OCI-LY1 (cell line): Measurements from ENCODE around the gene SMYD2.

Source experiments
- H2AFZ ChIP-seq: fragments of 200-600 bp; sonication (generic), shearing (Covaris generic); 2 replicates; pipeline ENCODE4 v1.6.0; 2014; ENCODE audit warnings: antibody characterized with exemption, mild to moderate bottlenecking, low read length
- H3F3A ChIP-seq: fragments of 200-600 bp; sonication (generic), shearing (Covaris generic); 2 replicates; pipeline ENCODE4 v1.6.0; 2014; ENCODE audit warnings: mild to moderate bottlenecking, antibody characterized with exemption, low read length, moderate library complexity; ENCODE audit not compliant: insufficient read depth
- H3K27ac ChIP-seq: fragments of 200-600 bp; sonication (generic); 2 replicates; pipeline ENCODE4 v1.5.1; 2014; ENCODE audit warnings: low read length, mixed run types, mild to moderate bottlenecking, low read depth; ENCODE audit not compliant: poor library complexity, severe bottlenecking
- H3K27me3 ChIP-seq: fragments of 200-600 bp; sonication (generic); 2 replicates; pipeline ENCODE4 v1.6.0; 2014; ENCODE audit warnings: antibody characterized with exemption, mild to moderate bottlenecking, low read length, moderate library complexity; ENCODE audit not compliant: insufficient read depth
- H3K36me3 ChIP-seq: fragments of 200-600 bp; sonication (generic); 2 replicates; pipeline ENCODE4 v1.6.1; 2014; ENCODE audit warnings: mild to moderate bottlenecking, antibody characterized with exemption, low read length, moderate library complexity, mixed read lengths; ENCODE audit not compliant: insufficient read depth
- H3K4me1 ChIP-seq: fragments of 200-600 bp; sonication (generic); 2 replicates; pipeline ENCODE4 v1.5.1; 2014; ENCODE audit warnings: mild to moderate bottlenecking, low read length, moderate library complexity; ENCODE audit not compliant: insufficient read depth, severe bottlenecking
- H3K4me2 ChIP-seq: fragments of 200-600 bp; sonication (generic), shearing (Covaris generic); 2 replicates; pipeline ENCODE4 v1.6.1; 2014; ENCODE audit warnings: low read length
- H3K4me3 ChIP-seq: fragments of 200-600 bp; sonication (generic); 2 replicates; pipeline ENCODE4 v1.5.1; 2014; ENCODE audit warnings: low read length, low read depth, mild to moderate bottlenecking, mixed read lengths; ENCODE audit not compliant: poor library complexity, severe bottlenecking
- H3K79me2 ChIP-seq: fragments of 200-600 bp; shearing (Covaris generic); 2 replicates; pipeline ENCODE4 v1.6.1; 2016; ENCODE audit warnings: mixed run types, low read length, mixed read lengths; ENCODE audit not compliant: insufficient read depth
- H3K9ac ChIP-seq: fragments of 200-600 bp; sonication (generic), shearing (Covaris generic); 2 replicates; pipeline ENCODE4 v1.6.1; 2014; ENCODE audit warnings: mild to moderate bottlenecking, low read length, mixed read lengths
- H3K9me2 ChIP-seq: fragments of 200-600 bp; sonication (generic), shearing (Covaris generic); 2 replicates; pipeline ENCODE4 v1.6.1; 2014; ENCODE audit warnings: low read depth, mild to moderate bottlenecking, low read length, mixed read lengths
- H3K9me3 ChIP-seq: fragments of 200-600 bp; shearing (Covaris generic); 2 replicates; pipeline ENCODE4 v1.6.1; 2014; ENCODE audit warnings: low read length, mixed read lengths
- H4K20me1 ChIP-seq: fragments of 200-600 bp; sonication (generic), shearing (Covaris generic); 2 replicates; pipeline ENCODE4 v1.6.0; 2016; ENCODE audit warnings: mild to moderate bottlenecking, low read length; ENCODE audit not compliant: insufficient read depth
- EZH2 ChIP-seq: fragments of 200-600 bp; sonication (generic), shearing (Covaris generic); IDR thresholded peaks from 2 replicates; pipeline ENCODE4 v1.8.0; 2017; ENCODE audit warnings: borderline replicate concordance, mixed run types, mild to moderate bottlenecking, antibody characterized with exemption, low read length, moderate library complexity, mixed read lengths
- TF ChIP-seq, protein P1 (sequence below): fragments of 200-600 bp; sonication (generic), shearing (Covaris generic); IDR thresholded peaks from 2 replicates; pipeline ENCODE4 v1.5.1; 2017; ENCODE audit warnings: mild to moderate bottlenecking, antibody characterized with exemption, low read length, moderate library complexity, mixed read lengths

SMYD2 gene

DNA sequence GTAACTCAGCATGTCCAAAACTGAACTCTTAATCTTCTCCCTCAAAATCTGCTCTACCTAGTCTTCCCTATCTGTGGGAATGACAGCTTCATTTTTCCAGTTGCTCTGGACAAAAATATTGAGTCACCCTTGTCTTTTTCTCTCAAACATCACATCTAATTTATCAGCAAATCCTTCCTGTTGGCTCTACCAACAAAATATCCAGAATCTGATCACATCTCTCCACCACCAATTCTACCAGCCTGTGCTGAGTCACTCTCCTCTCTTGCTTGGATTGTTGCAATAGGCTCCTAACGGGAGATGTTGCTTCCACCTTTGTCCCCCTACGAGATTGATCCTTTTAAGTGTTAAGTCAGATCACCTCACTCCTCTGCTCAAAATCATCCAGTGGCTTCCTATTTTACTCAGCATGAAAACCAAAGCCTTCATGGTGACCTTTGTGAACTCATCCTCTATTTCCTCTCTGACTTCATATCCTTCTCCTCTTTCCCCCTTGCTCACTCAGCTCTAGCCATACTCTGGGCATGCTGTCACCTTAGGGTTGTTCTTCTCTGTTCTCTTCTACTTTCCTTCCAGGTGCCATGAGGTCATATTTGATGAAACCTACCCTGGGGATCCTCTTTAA, 21.5 kb upstream of the SMYD2 start:
- Histone ChIP-seq H3K9me3 (no peaks in the 10 kb centered on the region), H3K9ac (no peak overlapping the region), H2AFZ (no peak overlapping the region), H3K27ac (no peak overlapping the region), H3F3A (no peaks in the 10 kb centered on the region), H3K9me2 (no peaks in the 10 kb centered on the region), H3K4me2 (no peak overlapping the region), H3K4me1 (no peaks in the 10 kb centered on the region), H3K79me2 (no peaks in the 10 kb centered on the region), H3K36me3 (no peaks in the 10 kb centered on the region), H3K4me3 (no peak overlapping the region), H4K20me1 (no peaks in the 10 kb centered on the region), H3K27me3 (peaks cover 6% of the 10 kb centered on the region; the same call in 1 of the 2 replicates)
- TF ChIP-seq, protein P1, sequence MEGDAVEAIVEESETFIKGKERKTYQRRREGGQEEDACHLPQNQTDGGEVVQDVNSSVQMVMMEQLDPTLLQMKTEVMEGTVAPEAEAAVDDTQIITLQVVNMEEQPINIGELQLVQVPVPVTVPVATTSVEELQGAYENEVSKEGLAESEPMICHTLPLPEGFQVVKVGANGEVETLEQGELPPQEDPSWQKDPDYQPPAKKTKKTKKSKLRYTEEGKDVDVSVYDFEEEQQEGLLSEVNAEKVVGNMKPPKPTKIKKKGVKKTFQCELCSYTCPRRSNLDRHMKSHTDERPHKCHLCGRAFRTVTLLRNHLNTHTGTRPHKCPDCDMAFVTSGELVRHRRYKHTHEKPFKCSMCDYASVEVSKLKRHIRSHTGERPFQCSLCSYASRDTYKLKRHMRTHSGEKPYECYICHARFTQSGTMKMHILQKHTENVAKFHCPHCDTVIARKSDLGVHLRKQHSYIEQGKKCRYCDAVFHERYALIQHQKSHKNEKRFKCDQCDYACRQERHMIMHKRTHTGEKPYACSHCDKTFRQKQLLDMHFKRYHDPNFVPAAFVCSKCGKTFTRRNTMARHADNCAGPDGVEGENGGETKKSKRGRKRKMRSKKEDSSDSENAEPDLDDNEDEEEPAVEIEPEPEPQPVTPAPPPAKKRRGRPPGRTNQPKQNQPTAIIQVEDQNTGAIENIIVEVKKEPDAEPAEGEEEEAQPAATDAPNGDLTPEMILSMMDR: no peak
- TF ChIP-seq EZH2: no peak

DNA sequence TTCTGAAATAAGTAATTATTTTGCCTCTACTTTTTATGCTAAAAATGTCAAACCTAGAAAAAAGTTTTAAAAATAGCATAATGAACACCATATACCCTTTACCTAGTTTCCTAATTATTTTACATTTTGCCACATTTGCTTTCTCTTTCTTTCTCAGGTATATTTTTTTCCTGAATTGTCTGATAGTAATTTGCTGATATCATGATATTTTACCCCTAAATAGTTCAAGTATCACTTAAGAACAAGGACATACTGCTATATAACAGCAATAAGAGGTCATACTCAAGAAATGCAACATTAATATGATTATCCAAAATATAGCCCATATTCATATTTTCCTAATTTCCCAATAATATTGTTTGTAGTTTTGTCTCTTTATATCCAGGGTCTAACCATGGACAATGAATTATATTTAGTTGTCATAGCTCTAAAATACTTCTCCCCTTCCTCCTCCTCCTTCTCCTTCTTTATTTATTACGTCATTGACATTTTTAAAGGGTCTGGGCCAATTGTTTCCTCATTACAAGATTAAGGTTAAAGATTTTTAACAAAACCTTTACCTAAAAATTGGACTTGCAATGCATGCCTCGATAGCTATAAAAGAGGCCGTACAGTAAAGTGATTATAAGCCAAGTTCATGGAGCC, 20.3 kb upstream of the SMYD2 start:
- Histone ChIP-seq H2AFZ (no peak overlapping the region), H3K9me2 (no peaks in the 10 kb centered on the region), H3K4me2 (no peak overlapping the region), H3K27ac (no peak overlapping the region), H3K27me3 (peaks cover 6% of the 10 kb centered on the region; the same call in 1 of the 2 replicates), H3K9me3 (no peaks in the 10 kb centered on the region), H3F3A (no peaks in the 10 kb centered on the region), H4K20me1 (no peaks in the 10 kb centered on the region), H3K4me3 (no peak overlapping the region), H3K4me1 (no peaks in the 10 kb centered on the region), H3K36me3 (no peaks in the 10 kb centered on the region), H3K79me2 (no peaks in the 10 kb centered on the region), H3K9ac (no peak overlapping the region)
- TF ChIP-seq, protein P1: no peak

DNA sequence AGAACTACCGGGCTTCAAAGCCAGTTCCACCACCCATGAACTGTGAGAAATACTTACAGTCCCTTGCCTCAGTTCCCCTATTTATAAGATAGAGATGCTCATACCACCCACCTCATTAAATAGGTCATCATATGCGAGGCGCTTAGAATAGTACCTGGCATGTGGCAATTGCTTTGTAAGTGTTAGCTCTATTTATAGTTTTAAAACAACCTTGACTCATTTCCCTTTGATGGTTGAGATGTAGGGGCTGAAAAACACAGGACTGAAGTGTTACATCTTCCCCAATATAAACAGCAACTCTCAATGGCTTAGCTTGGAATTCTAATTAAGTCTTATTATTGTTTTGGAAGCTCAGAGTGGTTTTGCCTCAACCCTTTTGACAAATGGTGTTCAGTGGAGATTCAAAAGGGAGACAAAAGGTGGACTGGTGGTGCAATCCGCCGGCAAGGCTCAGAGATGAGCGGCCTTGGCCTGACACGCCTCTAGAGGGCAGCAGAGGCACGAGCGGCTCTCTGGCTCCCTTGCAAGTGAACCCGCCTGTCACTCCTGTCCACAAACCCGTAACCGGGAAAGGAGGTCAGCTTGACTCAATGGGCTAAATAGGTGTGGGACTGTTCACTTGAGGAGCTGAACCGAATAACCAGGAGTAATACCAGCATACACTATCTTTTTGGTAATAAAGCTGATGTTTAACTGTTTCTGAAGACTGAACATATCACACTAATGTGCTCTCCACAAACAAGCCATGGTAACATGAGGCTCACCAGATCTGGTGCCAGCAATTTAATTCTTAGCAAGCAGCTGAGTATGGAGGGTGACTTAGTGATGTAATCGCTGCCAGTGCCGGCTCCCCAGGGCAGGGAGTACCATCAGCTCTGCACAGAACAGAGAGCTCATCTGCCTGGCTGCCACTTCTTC, 19.5 kb upstream of the SMYD2 start:
- no peak overlapping the region for H2AFZ ChIP-seq
- no peak overlapping the region for H3K4me2 ChIP-seq
- no peaks in the 10 kb centered on the region for H3K79me2 ChIP-seq
- H3K9me3 ChIP-seq: no peaks in the 10 kb centered on the region
- H3K36me3 ChIP-seq: no peaks in the 10 kb centered on the region
- H3F3A ChIP-seq: no peaks in the 10 kb centered on the region
- peaks cover 6% of the 10 kb centered on the region; the same call in 1 of the 2 replicates for H3K27me3 ChIP-seq
- H3K4me3 ChIP-seq: no peak overlapping the region
- no peaks in the 10 kb centered on the region for H3K9me2 ChIP-seq
- H3K27ac ChIP-seq: no peak overlapping the region
- H3K4me1 ChIP-seq: no peaks in the 10 kb centered on the region
- H3K9ac ChIP-seq: no peak overlapping the region
- no peaks in the 10 kb centered on the region for H4K20me1 ChIP-seq
- no peak for TF ChIP-seq EZH2
- TF ChIP-seq, protein P1: peak; percentile 95
